ENCODE data around the gene MBNL1. TPM values are rescaled to one million over a fixed set of nuclear protein-coding genes. Genes with fewer than 3 reads are reported as not detected.

MBNL1 gene
- total RNA-seq, 1 experiment from 2014 or later: 117 TPM

- no peak for TF ChIP-seq EZH2 (IDR thresholded peaks at IDR 0.05; ENCODE audit: borderline replicate concordance, low read depth, low read length, poor library complexity, severe bottlenecking)
- TF ChIP-seq, protein P1, sequence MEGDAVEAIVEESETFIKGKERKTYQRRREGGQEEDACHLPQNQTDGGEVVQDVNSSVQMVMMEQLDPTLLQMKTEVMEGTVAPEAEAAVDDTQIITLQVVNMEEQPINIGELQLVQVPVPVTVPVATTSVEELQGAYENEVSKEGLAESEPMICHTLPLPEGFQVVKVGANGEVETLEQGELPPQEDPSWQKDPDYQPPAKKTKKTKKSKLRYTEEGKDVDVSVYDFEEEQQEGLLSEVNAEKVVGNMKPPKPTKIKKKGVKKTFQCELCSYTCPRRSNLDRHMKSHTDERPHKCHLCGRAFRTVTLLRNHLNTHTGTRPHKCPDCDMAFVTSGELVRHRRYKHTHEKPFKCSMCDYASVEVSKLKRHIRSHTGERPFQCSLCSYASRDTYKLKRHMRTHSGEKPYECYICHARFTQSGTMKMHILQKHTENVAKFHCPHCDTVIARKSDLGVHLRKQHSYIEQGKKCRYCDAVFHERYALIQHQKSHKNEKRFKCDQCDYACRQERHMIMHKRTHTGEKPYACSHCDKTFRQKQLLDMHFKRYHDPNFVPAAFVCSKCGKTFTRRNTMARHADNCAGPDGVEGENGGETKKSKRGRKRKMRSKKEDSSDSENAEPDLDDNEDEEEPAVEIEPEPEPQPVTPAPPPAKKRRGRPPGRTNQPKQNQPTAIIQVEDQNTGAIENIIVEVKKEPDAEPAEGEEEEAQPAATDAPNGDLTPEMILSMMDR (conservative IDR thresholded peaks at IDR 0.05; ENCODE audit: low read depth, low read length): no peak
- CTCF ChIA-PET: no interaction called here
- H3K27me3 ChIP-seq (replicated peaks; ENCODE audit: insufficient read depth, low read depth, low read length, poor library complexity): no peaks in the 10 kb centered on the region
- no peak overlapping the region for H3K4me3 ChIP-seq (ENCODE audit: low read depth, low read length, poor library complexity, severe bottlenecking)
- no peak for DNase-seq (ENCODE audit: low spot score)
- no peaks in the 10 kb centered on the region for H3K36me3 ChIP-seq (ENCODE audit: insufficient read depth, low read length, poor library complexity, severe bottlenecking)
- H3K9me3 ChIP-seq (ENCODE audit: low read depth, low read length, poor library complexity, severe bottlenecking): no peaks in the 10 kb centered on the region
- H3K27ac ChIP-seq (ENCODE audit: low read depth, low read length, poor library complexity, severe bottlenecking): no peak overlapping the region
- POLR2A ChIA-PET (ENCODE audit: low non-redundant PET): no interaction called here
- intact Hi-C loops (cut with micrococcal nuclease; ENCODE audit: unreplicated experiment): no loop called here
- BruUV-seq (replicated peaks): no TSS peak
- H3K4me1 ChIP-seq (ENCODE audit: insufficient read depth, low read length, poor library complexity, severe bottlenecking): peaks cover 6% of the 10 kb centered on the region
Observed at GRCh38 chr3:152292366-152292765, 23.6 kb downstream of the MBNL1 start.

- no peak overlapping the region for H3K27ac ChIP-seq (ENCODE audit: low read depth, low read length, poor library complexity, severe bottlenecking)
- peaks cover 11% of the 10 kb centered on the region for H3K4me1 ChIP-seq (ENCODE audit: insufficient read depth, low read length, poor library complexity, severe bottlenecking)
- intact Hi-C loops (cut with micrococcal nuclease; ENCODE audit: unreplicated experiment): no loop called here
- ChIA-PET POLR2A (ENCODE audit: low non-redundant PET) (no interaction called here), CTCF (no interaction called here)
- H3K27me3 ChIP-seq (replicated peaks; ENCODE audit: insufficient read depth, low read depth, low read length, poor library complexity): no peaks in the 10 kb centered on the region
- no peak overlapping the region for H3K4me3 ChIP-seq (ENCODE audit: low read depth, low read length, poor library complexity, severe bottlenecking)
- H3K9me3 ChIP-seq (ENCODE audit: low read depth, low read length, poor library complexity, severe bottlenecking): no peaks in the 10 kb centered on the region
- H3K36me3 ChIP-seq (ENCODE audit: insufficient read depth, low read length, poor library complexity, severe bottlenecking): no peaks in the 10 kb centered on the region
- no peak for DNase-seq (ENCODE audit: low spot score)
- BruUV-seq (replicated peaks): no TSS peak
- TF ChIP-seq, protein P1 (conservative IDR thresholded peaks at IDR 0.05; ENCODE audit: low read depth, low read length): no peak
- TF ChIP-seq EZH2 (IDR thresholded peaks at IDR 0.05; ENCODE audit: borderline replicate concordance, low read depth, low read length, poor library complexity, severe bottlenecking): no peak
Observed at GRCh38 chr3:152293347-152294006, 24.7 kb downstream of the MBNL1 start.

DNA sequence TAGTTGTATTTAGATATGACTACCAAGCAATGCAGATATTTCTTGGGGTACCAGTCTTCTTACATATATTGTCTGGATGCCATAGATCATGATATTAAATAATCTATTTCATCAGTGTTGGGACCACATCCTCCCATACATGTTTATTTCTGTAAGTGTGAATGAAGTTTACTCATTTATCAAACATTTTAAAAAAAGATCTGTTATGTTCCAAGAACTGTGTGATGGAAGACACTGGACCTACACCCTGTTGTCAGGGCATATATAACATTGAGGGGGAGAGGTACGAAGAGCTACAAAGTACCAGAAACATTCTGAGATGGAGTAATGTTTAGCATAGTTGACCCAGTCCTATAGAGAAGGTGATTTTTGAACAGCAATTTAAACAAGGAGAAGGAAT lies 26.6 kb downstream of the MBNL1 start:
- ChIA-PET CTCF (no interaction called here), POLR2A (ENCODE audit: low non-redundant PET) (no interaction called here)
- H3K27ac ChIP-seq (ENCODE audit: low read depth, low read length, poor library complexity, severe bottlenecking): no peak overlapping the region
- H3K4me3 ChIP-seq (ENCODE audit: low read depth, low read length, poor library complexity, severe bottlenecking): no peak overlapping the region
- H3K4me1 ChIP-seq (ENCODE audit: insufficient read depth, low read length, poor library complexity, severe bottlenecking): peaks cover 18% of the 10 kb centered on the region
- intact Hi-C loops (cut with micrococcal nuclease; ENCODE audit: unreplicated experiment): no loop called here
- DNase-seq (ENCODE audit: low spot score): no peak
- no TSS peak for BruUV-seq (replicated peaks)
- H3K9me3 ChIP-seq (ENCODE audit: low read depth, low read length, poor library complexity, severe bottlenecking): no peaks in the 10 kb centered on the region
- TF ChIP-seq EZH2 (IDR thresholded peaks at IDR 0.05; ENCODE audit: borderline replicate concordance, low read depth, low read length, poor library complexity, severe bottlenecking): no peak
- TF ChIP-seq, protein P1 (conservative IDR thresholded peaks at IDR 0.05; ENCODE audit: low read depth, low read length): no peak
- peaks cover 7% of the 10 kb centered on the region for H3K36me3 ChIP-seq (ENCODE audit: insufficient read depth, low read length, poor library complexity, severe bottlenecking)
- H3K27me3 ChIP-seq (replicated peaks; ENCODE audit: insufficient read depth, low read depth, low read length, poor library complexity): no peaks in the 10 kb centered on the region
